ENCODE measurements around the gene NAGLU.
"Not testable (repeated sequence)": the region's sequence is repeated elsewhere in the genome, so short reads cannot be mapped to it uniquely, and the experiment has no call there.

NAGLU gene

DNA sequence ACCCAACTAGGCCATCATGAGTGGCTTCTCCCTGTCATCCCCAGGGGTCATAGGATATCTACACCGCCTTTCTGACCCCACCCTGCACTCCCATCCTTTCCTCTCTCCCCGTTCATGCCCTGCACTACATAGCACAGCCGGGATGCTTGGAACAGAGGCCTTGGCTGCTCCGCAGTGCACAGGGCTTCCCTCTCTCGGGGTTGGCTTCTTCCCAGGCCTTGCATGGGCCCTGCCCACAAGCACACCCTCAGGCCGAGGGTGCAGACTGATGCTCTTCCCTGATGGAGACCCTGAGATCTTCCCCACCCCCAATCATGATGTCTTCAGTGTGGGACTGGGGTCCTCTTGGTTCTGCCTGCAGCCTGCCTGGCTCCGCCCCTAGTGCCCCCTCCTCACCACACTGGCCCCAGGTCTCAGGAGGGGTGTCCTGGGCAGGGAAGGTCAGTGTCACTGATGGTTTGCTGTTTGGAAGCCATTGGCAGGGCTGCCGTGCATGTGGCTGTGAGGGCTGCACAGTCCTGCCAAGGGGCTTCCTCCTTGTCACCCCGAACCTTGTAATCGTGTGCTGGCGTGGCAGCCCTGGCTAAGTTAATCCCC, 14.3 kb upstream of the NAGLU start:
- DNase-seq: no peak

DNA sequence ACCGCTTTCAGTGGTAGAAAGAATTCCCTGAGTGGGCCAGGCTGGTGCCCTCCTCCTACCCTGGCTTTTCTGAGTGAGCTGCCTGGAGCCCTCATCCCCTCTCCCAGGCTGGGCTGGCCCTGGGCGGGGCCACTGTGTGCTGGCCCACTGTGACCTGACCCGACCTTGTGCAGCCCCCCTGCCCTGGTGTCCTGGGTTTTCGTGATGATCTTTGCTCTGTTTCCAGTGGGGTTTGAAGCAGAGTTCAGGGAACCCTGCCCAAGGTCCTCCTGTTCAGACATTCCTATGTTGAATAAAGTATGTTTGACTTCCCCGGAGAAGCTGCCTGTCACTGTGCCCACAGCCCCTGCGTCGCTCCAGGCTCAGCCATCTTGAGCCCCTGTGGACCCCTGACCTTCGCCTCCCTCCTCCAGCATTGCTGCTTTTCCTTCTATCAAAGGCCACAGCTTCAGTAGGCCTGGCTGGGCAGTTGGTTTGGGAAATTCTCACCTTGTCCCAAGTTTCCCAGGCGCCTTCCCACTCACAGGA, 13.7 kb upstream of the NAGLU start:
- DNase-seq: no peak

DNA sequence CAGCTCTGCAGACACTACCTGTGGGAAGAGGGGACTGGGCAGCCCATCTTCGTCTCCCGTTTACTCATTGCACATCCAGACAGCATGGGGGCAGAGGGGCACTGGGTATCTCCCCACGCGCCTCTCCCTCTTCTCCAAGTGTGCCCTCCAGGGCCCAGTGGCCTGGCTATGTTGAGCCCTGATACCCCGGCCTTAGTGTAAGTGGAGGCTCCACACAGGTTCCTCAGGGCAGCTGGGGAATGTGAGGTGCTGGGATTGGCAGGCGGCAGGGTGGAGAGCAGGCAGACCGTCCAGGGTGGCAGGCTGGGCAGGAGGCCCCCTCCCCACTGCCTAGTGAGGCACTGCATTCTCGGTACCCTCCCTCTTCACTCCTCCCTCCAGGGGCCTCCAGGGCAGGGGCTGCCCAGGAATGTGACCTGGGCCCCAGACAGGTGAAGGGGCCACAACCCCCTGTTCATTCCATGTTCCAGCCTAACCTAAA, 13.2 kb upstream of the NAGLU start:
- no peak for DNase-seq

DNA sequence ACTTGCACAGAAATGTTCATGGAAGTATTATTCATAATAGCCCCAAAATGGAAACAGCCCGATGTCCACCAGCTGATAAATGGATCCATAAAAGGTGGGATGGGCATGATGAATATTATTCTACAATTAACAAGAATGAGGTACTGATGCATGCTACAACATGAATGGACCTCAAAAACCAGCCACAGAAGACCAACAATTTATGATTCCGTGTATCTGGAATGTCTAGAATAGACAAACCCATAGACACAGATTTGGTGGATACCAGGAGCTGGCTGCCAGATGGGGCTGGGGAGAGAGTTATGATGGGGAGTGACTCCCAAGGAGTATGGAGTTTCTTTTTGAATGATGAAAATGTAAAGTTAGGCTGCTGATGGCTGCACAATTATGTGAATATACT, 10.8 kb upstream of the NAGLU start:
- DNase-seq: no peak

DNA sequence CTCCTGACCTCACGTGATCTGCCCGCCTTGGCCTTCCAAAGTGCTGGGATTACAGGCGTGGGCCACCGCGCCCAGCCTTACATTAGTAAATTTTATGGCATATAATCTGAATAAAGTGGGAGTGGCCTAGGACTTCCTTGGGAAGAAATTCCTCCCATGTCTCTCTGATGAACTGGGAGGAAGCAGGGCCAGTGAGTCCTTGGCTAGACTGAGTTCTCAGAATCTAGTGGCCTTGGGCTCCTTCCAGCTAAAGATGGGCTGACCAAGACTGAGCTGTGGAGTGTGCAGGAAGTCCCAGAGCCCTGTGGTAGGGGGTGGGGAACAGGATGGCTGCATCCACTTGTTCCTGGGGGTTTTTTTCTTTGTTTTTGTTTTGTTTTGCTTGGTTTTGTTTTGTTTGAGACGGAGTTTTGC, 10.0 kb upstream of the NAGLU start:
- DNase-seq: no peak

DNA sequence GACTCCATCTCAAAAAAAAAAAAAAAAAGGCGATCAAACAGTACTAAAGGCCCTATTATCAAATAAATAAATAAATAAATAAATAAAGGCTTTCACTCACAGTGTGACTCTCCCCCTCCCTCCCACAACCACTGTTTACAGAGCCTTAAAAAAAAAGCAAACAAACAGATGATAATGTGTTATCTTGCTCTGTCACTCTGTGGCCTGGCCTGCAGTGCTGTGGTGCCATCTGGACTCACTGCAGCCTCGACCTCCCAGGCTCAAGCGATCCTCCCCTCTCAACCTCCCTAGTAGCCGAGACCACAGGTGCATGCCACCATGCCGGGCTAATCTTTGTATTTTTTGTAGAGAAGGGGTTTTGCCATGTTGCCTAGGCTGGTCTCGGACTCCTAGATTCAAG, 8.1 kb upstream of the NAGLU start:
- no peak for DNase-seq

DNA sequence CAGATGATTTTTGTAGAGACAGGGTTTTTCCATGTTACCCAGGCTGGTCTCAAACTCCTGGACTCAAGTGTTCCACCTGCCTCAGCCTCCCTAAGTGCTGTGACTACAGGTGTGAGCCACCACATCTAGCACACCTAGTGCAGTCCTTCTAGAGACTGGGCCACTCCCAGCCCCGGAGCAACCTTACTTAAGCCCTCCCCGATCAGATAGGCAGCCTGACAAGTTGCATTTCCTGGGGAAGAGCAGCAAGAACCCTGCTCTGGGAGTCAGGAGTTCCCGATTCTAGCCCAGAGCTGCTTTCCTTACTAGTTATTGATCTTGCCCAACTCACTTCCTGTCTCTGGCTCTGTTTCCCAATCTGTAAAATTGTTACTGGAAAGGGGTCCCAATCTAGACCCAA, 7.0 kb upstream of the NAGLU start:
- DNase-seq: no peak

DNA sequence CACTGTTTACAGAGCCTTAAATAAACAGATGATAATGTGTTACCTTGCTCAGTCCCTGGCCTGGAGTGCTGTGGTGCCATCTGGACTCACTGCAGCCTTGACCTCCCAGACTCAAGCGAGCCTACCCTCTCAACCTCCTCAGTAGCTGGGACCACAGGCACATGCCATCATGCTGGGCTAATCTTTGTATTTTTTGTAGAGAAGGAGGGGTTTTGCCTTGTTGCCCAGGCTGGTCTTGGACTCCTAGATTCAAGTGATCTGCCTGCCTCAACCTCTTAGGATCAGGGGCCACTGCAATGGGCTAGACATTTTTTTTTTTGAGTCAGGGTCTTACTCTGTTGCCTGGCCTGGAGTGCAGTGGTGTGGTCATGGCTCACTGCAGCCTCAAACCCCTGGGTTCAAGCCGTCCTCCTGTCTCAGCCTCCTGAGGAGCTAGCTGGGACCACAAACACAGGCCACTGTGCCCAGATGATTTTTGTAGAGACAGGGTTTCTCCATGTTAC, 5.0 kb upstream of the NAGLU start:
- no peak for DNase-seq

DNA sequence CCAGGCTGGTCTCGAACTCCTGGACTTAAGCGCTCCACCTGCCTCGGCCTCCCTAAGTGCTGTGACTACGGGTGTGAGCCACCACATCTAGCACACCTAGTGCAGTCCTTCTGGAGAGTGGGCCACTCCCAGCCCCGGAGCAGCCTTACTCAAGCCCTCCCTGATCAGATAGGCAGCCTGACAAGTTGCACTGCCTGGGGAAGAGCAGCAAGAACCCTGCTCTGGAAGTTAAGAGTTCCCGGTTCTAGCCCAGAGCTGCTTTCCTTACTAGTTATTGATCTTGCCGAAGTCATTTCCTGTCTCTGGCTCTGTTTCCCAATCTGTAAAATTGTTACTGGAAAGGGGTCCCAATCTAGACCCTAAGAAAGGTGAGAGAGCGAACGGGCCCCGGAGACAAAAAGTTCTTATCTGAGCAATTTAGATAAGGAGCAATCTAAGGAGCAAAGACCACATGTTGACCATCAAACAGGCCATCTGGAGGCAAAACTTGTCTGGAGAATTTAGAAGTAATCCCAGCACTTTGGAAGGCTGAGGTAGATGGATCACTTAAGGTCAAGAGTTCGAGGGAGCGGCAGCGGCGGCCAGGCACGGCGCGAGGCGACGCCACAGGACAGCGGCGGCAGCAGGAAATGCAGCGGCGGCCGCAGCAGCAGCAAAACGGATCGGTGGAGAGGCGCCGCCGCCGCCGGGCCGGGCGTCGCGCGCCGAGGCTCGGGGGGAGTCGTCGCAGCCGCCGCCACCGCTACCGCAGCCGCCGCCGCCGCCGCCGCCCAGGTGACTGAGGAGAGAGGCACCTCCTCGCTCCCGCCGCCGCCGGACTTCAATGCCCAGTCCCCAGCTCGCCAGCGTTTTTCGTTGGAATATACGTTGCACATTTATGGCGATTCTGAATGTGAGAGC, 4.3 kb upstream of the NAGLU start:
- DNase-seq: peak; percentile 60

DNA sequence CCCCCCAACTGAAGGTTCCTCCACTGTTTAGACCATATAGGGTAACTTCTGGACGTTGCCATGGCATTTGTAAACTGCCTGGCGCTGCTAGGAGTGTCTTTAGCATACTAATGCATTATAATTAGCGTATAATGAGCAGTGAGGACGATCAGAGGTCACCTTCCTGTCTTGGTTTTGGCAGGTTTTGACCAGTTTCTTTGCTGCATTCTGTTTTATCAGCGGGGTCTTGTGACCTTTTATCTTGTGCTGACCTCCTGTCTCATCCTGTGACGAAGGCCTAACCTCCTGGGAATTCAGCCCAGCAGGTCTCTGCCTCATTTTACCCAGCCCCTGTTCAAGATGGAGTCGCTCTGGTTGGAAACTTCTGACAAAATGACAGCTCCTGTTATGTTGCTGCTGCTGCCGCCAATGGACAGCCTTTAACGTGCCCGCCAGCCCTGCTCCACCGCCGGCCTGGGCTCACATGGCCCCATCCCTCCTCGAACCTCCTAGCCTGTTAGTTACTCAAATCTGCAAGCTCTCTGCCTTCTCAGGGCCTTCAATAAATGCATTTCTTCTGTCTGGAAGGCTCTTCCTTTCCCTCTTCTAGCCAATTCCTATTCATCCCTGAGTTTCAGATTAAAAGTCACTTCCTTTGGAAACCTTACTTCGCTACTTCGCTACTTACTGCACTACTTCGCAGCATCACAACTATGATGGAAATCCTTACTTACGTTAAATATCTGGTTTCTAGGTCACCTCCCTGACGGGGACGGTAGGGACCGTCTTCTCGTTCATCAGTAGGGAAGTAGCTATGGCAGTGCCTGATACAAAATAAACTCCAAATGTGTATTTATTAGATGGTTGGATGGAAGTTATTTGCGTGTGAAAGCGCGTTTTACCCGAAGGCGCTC, 640 bp upstream of the NAGLU start:
- no peak for DNase-seq

DNA sequence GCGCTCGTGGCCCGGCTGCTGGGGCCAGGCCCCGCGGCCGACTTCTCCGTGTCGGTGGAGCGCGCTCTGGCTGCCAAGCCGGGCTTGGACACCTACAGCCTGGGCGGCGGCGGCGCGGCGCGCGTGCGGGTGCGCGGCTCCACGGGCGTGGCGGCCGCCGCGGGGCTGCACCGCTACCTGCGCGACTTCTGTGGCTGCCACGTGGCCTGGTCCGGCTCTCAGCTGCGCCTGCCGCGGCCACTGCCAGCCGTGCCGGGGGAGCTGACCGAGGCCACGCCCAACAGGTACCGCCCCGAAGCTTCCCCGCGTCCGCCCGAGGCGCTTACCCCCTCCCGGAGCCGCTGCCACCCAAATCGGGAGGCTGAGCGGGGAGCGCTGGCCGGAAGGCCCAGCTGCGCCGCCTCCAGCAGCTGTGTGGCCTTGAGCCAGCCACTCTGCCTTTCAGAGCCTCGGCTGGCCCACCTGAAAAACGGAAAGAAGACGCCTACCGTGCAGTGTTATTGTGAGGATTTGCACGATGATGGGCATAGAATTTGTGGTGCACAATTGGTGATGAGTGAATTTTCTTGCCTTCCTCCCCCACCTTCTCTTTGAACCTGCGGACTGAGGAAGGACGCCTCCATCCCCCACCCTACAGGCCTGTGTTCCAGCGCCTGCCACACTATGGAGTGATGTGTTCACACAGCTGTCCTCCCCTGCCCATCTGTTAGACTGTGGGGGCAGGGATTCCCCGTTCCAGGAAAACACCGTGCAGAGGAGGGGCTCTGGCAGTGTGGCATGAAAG, 523 bp downstream of the NAGLU start:
- peak; percentile 81 for DNase-seq

DNA sequence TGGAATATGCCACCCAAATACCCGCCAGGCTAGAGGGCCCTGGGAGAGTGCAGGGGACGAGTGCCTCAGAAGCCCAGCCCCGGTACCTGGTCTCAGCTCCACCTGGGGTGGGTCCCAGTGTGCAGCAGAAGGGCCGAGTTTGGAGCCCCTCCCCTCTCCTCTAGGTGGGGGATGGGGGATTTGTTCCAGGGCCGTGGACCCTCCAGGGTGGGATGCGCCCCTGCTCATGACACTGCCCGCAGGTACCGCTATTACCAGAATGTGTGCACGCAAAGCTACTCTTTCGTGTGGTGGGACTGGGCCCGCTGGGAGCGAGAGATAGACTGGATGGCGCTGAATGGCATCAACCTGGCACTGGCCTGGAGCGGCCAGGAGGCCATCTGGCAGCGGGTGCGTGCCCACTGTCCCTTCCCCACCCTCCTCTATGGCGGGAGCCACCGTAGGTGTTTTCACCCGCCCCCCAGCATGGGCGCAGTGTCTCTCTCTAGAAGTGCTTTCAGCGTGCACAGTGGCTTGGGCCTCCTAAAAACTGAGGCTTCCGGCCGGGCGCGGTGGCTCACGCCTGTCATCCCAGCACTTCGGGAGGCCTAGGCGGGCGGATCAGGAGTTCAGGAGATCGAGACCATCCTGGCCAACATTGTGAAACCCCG, 1.2 kb downstream of the NAGLU start:
- no peak for DNase-seq

DNA sequence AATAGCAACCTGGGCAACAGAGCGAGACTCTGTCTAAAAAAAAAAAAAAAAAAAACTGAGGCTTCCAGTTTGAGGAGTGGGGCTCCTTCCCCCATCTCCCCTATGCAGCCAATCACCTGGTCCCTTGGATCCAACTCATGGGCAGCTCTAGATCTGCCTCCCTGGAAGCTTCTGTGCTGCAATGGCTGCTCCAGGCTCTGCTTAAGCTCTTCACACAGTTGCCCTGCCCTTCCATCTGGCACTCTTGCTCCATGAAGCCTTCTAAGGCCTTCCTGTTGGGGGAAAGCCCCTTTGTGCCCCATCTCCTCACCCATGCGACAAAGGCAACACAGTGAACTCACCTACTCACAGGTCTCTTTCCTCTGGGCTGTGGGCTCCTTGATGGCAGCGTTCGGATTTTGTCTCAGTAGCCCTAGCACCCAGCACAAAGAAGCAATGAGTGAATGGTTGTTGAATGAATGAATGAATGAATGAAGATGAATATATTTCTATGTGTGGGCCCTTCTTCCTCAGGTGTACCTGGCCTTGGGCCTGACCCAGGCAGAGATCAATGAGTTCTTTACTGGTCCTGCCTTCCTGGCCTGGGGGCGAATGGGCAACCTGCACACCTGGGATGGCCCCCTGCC, 1.9 kb downstream of the NAGLU start:
- peak; percentile 29 for DNase-seq

DNA sequence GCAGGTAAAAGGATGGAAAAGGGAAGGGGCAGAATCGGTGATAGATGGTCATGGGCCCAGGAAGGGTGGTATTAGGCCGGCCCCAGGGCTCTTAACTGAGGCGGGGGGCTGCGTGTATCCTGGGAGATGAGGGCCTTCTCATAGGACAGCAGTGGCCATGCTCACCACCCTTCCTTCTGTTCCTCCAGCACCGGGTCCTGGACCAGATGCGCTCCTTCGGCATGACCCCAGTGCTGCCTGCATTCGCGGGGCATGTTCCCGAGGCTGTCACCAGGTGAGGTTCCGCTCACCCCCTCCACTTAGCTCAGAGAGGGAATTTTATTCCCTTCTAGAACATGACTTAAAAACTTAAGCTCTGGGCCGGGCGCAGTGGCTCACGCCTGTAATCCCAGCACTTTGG, 2.4 kb downstream of the NAGLU start:
- DNase-seq: no peak

DNA sequence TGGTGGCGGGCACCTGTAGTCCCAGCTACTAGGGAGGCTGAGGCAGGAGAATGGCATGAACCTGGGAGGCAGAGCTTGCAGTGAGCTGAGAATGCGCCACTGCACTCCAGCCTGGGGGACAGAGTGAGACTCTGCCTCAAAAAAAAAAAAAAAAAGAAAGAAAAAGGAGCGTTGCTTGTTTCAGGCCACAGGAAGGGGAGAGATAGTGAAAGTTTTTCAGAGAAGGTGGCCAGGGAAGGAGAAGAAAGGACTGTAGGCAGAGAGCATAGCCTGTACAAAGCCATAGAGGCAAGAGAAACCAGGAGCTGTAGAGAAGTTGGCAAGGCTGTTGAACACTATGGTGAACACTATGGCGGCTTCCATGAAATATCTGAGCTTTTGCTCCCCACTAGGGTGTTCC, 4.5 kb downstream of the NAGLU start:
- not testable (repeated sequence) for DNase-seq

DNA sequence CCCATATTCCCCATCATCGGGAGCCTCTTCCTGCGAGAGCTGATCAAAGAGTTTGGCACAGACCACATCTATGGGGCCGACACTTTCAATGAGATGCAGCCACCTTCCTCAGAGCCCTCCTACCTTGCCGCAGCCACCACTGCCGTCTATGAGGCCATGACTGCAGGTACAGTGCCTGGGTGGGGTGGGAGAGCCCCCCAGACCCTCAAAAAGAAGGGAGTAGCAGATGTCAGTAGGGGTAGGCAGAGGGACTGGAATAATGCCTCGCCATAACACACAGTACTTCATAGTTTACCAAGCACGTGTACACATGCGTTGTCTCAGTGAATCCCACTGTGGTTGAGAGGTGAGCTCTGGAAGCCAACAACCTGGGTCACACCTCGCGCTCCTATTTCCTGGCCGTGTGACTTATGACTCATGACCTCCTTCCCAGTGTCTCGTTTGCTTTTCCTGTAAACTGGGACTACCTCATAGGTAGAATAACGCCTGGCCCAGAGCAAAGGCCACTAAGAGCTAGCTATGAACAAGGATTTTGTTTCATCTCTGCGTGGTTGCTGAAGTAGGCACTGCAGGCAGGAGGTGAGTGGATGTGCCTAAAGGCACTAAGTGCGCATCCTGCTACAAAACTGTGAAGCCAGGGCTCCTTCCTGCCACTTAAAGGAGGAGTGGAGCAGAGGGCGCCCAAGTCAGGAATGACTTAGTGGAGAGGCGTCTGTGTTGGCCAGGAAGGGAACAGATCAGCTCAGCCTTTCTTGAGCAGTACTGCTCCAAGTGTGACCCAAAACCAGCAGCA, 5.2 kb downstream of the NAGLU start:
- no peak for DNase-seq

DNA sequence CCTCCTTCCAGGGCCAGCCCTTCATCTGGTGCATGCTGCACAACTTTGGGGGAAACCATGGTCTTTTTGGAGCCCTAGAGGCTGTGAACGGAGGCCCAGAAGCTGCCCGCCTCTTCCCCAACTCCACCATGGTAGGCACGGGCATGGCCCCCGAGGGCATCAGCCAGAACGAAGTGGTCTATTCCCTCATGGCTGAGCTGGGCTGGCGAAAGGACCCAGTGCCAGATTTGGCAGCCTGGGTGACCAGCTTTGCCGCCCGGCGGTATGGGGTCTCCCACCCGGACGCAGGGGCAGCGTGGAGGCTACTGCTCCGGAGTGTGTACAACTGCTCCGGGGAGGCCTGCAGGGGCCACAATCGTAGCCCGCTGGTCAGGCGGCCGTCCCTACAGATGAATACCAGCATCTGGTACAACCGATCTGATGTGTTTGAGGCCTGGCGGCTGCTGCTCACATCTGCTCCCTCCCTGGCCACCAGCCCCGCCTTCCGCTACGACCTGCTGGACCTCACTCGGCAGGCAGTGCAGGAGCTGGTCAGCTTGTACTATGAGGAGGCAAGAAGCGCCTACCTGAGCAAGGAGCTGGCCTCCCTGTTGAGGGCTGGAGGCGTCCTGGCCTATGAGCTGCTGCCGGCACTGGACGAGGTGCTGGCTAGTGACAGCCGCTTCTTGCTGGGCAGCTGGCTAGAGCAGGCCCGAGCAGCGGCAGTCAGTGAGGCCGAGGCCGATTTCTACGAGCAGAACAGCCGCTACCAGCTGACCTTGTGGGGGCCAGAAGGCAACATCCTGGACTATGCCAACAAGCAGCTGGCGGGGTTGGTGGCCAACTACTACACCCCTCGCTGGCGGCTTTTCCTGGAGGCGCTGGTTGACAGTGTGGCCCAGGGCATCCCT, 7.4 kb downstream of the NAGLU start:
- no peak for DNase-seq

DNA sequence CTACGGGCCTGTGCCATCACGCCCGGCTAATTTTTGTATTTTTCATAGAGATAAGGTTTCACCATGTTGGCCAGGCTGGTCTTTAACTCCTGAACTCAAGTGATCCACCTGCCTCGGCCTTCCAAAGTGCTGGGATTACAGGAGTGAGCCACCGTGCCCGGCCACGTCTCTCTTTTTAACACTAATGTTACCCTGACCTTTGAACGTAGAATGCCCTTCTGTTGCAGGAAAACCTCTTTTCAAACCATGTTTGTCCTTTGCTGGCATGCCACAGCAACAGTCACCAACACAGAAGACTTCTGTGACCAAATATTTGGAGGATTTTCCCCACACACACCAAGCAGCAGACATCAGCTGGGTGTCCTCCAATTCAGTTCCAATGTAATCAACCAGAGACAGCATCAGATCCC, 8.8 kb downstream of the NAGLU start:
- no peak for DNase-seq

Data from NCI-H2171 treated with DMSO at 0.1 percent for 48 hours (cell line).